ENCODE results near the gene TSR3. TPM values are rescaled to one million over a fixed set of nuclear protein-coding genes. Genes with fewer than 3 reads are reported as not detected.

Gene TSR3
- total and polyA plus RNA-seq, 2 experiments from 2014 or later: 105 to 110 TPM

- H3F3A ChIP-seq (ENCODE audit: insufficient read depth): peaks cover 12% of the 10 kb centered on the region; the same call in 1 of the 2 replicates
- H2AFZ ChIP-seq: no peak overlapping the region
- H3K27ac ChIP-seq: no peak overlapping the region
- H3K4me3 ChIP-seq: no peak overlapping the region
- peaks cover 23% of the 10 kb centered on the region for H3K36me3 ChIP-seq (ENCODE audit: low read depth)
- 84 to 88% methylated on average over 30 to 32 of the region's 38 CpGs for WGBS, 2 experiments (ENCODE audit: low coverage in 1 of 2, low lambda C conversion rate in 2 of 2, missing lambda C conversion rate in 2 of 2)
- no peaks in the 10 kb centered on the region for H3K9me2 ChIP-seq (ENCODE audit: insufficient read depth)
- no peak for DNase-seq
- in situ Hi-C loops (cut with MboI): no loop called here
- no peaks in the 10 kb centered on the region for H3K27me3 ChIP-seq (replicated peaks; ENCODE audit: insufficient read depth)
- peaks cover 21% of the 10 kb centered on the region for H4K20me1 ChIP-seq (ENCODE audit: insufficient read depth)
- H3K9ac ChIP-seq: no peak overlapping the region
- H3K9me3 ChIP-seq (ENCODE audit: low read depth): no peaks in the 10 kb centered on the region
- no peak overlapping the region for H3K4me2 ChIP-seq (ENCODE audit: unreplicated experiment)
- peaks cover 90% of the 10 kb centered on the region for H3K79me2 ChIP-seq (ENCODE audit: insufficient read depth)
- H3K4me1 ChIP-seq (ENCODE audit: insufficient read depth): peaks cover 16% of the 10 kb centered on the region
- TF ChIP-seq EZH2phosphoT487 (IDR thresholded peaks at IDR 0.05; ENCODE audit: insufficient read depth, low read depth) (no peak), EZH2 (IDR thresholded peaks at IDR 0.05; ENCODE audit: insufficient read depth, poor library complexity, severe bottlenecking) (no peak)
Measured at GRCh38 chr16:1313721-1314369, 37.8 kb downstream of the TSR3 start.

- H3K9me3 ChIP-seq (ENCODE audit: low read depth): no peaks in the 10 kb centered on the region
- peaks cover 12% of the 10 kb centered on the region; the same call in 1 of the 2 replicates for H3F3A ChIP-seq (ENCODE audit: insufficient read depth)
- in situ Hi-C loops (cut with MboI): no loop called here
- no peak overlapping the region for H3K27ac ChIP-seq
- peaks cover 16% of the 10 kb centered on the region for H3K4me1 ChIP-seq (ENCODE audit: insufficient read depth)
- no peak overlapping the region for H3K4me3 ChIP-seq
- no peaks in the 10 kb centered on the region for H3K9me2 ChIP-seq (ENCODE audit: insufficient read depth)
- H3K4me2 ChIP-seq (ENCODE audit: unreplicated experiment): no peak overlapping the region
- H2AFZ ChIP-seq: no peak overlapping the region
- no peak overlapping the region for H3K9ac ChIP-seq
- H3K36me3 ChIP-seq (ENCODE audit: low read depth): peaks cover 15% of the 10 kb centered on the region; the same call in 1 of the 2 replicates
- peaks cover 21% of the 10 kb centered on the region for H4K20me1 ChIP-seq (ENCODE audit: insufficient read depth)
- 84 to 86% methylated on average over 15 of the region's 15 CpGs for WGBS, 2 experiments (ENCODE audit: low coverage in 1 of 2, low lambda C conversion rate in 2 of 2, missing lambda C conversion rate in 2 of 2)
- TF ChIP-seq EZH2phosphoT487 (IDR thresholded peaks at IDR 0.05; ENCODE audit: insufficient read depth, low read depth) (no peak), EZH2 (IDR thresholded peaks at IDR 0.05; ENCODE audit: insufficient read depth, poor library complexity, severe bottlenecking) (no peak)
- no peak for DNase-seq
- H3K27me3 ChIP-seq (replicated peaks; ENCODE audit: insufficient read depth): no peaks in the 10 kb centered on the region
- peaks cover 80% of the 10 kb centered on the region for H3K79me2 ChIP-seq (ENCODE audit: insufficient read depth)
Measured at GRCh38 chr16:1312903-1313302, 38.8 kb downstream of the TSR3 start.

- Histone ChIP-seq H3K4me3 (peak overlapping the region; percentile 99; the same call in 1 of the 2 replicates), H3K27ac (peak overlapping the region; percentile 78), H3K27me3 (replicated peaks; ENCODE audit: insufficient read depth) (no peaks in the 10 kb centered on the region), H3K79me2 (ENCODE audit: insufficient read depth) (peaks cover 76% of the 10 kb centered on the region), H3K9me3 (ENCODE audit: low read depth) (no peaks in the 10 kb centered on the region), H4K20me1 (ENCODE audit: insufficient read depth) (peaks cover 21% of the 10 kb centered on the region), H3K9me2 (ENCODE audit: insufficient read depth) (no peaks in the 10 kb centered on the region), H3F3A (ENCODE audit: insufficient read depth) (peaks cover 12% of the 10 kb centered on the region; the same call in 1 of the 2 replicates), H3K4me1 (ENCODE audit: insufficient read depth) (peaks cover 16% of the 10 kb centered on the region), H3K36me3 (ENCODE audit: low read depth) (peaks cover 14% of the 10 kb centered on the region; the same call in 1 of the 2 replicates), H3K4me2 (ENCODE audit: unreplicated experiment) (peak overlapping the region; percentile 89), H2AFZ (no peak overlapping the region), H3K9ac (peak overlapping the region; percentile 99; the same call in 1 of the 2 replicates)
- TF ChIP-seq EZH2 (IDR thresholded peaks at IDR 0.05; ENCODE audit: insufficient read depth, poor library complexity, severe bottlenecking) (no peak), EZH2phosphoT487 (IDR thresholded peaks at IDR 0.05; ENCODE audit: insufficient read depth, low read depth) (no peak)
- in situ Hi-C loops (cut with MboI): no loop called here
- WGBS, 2 experiments (ENCODE audit: low coverage in 1 of 2, low lambda C conversion rate in 2 of 2, missing lambda C conversion rate in 2 of 2): 50 to 53% methylated on average over 16 of the region's 16 CpGs
- DNase-seq: no peak
Measured at GRCh38 chr16:1312467-1312816, 39.2 kb downstream of the TSR3 start.

GRCh38 chr16:1311738-1312466 lies 39.8 kb downstream of the TSR3 start:
- Histone ChIP-seq H3K27ac (peak overlapping the region; percentile 78), H3K9ac (peak overlapping the region; percentile 99), H3K27me3 (replicated peaks; ENCODE audit: insufficient read depth) (no peaks in the 10 kb centered on the region), H3K36me3 (ENCODE audit: low read depth) (peaks cover 9% of the 10 kb centered on the region; the same call in 1 of the 2 replicates), H3K4me3 (peak overlapping the region; percentile 99), H3F3A (ENCODE audit: insufficient read depth) (peaks cover 12% of the 10 kb centered on the region; the same call in 1 of the 2 replicates), H4K20me1 (ENCODE audit: insufficient read depth) (peaks cover 21% of the 10 kb centered on the region), H3K4me1 (ENCODE audit: insufficient read depth) (peaks cover 16% of the 10 kb centered on the region), H3K9me2 (ENCODE audit: insufficient read depth) (no peaks in the 10 kb centered on the region), H3K79me2 (ENCODE audit: insufficient read depth) (peaks cover 70% of the 10 kb centered on the region), H3K4me2 (ENCODE audit: unreplicated experiment) (peak overlapping the region; percentile 89), H2AFZ (no peak overlapping the region), H3K9me3 (ENCODE audit: low read depth) (no peaks in the 10 kb centered on the region)
- 29 to 32% methylated on average over 31 to 35 of the region's 35 CpGs for WGBS, 2 experiments (ENCODE audit: low coverage in 1 of 2, low lambda C conversion rate in 2 of 2, missing lambda C conversion rate in 2 of 2)
- TF ChIP-seq EZH2phosphoT487 (IDR thresholded peaks at IDR 0.05; ENCODE audit: insufficient read depth, low read depth) (no peak), EZH2 (IDR thresholded peaks at IDR 0.05; ENCODE audit: insufficient read depth, poor library complexity, severe bottlenecking) (no peak)
- in situ Hi-C loops (cut with MboI): no loop called here
- peak; percentile 71 for DNase-seq

All from GM23248 (cell line).